SJCRH30 (cell line): ENCODE data around the gene EXOC3L4. TPM values are rescaled to one million over a fixed set of nuclear protein-coding genes. Genes with fewer than 3 reads are reported as not detected.

Source experiments
- DNase-seq, 2 experiments: peaks; one replicate each; pipeline ENCODE4 v3.0.0-alpha.2; 2015 to 2020
- H3K27ac ChIP-seq: fragments of 250-450 bp; sonication (Bioruptor Pico); 2 replicates; pipeline ENCODE4 v1.5.1; 2020; ENCODE audit warnings: mild to moderate bottlenecking, moderate library complexity
- H3K27me3 ChIP-seq: fragments of 250-450 bp; sonication (Bioruptor Pico); 2 replicates; pipeline ENCODE4 v1.5.1; 2020; ENCODE audit warnings: mild to moderate bottlenecking, moderate library complexity
- H3K36me3 ChIP-seq: fragments of 250-450 bp; sonication (Bioruptor Pico); 2 replicates; pipeline ENCODE4 v1.5.1; 2020; ENCODE audit warnings: mild to moderate bottlenecking, moderate library complexity
- H3K4me1 ChIP-seq: fragments of 250-450 bp; sonication (Bioruptor Pico); 2 replicates; pipeline ENCODE4 v1.5.1; 2020; ENCODE audit warnings: mild to moderate bottlenecking, moderate library complexity
- H3K4me3 ChIP-seq: fragments of 250-450 bp; sonication (Bioruptor Pico); 2 replicates; pipeline ENCODE4 v1.5.1; 2020; ENCODE audit warnings: mild to moderate bottlenecking, moderate library complexity
- H3K9me3 ChIP-seq: fragments of 250-450 bp; sonication (Bioruptor Pico); replicated peaks from 2 replicates; pipeline ENCODE4 v1.5.1; 2020; ENCODE audit warnings: mild to moderate bottlenecking, moderate library complexity
- total RNA-seq: library from RNA; depleted of rRNA; stranded (reverse); fragments of >200 nt; shearing (Covaris generic); gene quantifications from 2 replicates; pipeline ENCODE4 v1.2.3, GENCODE V29; 2014

The EXOC3L4 gene
- total RNA-seq, 1 experiment from 2014 or later: not detected

GRCh38 chr14:103103461-103104388 is 9.2 kb downstream of the EXOC3L4 start:
- H3K4me3 ChIP-seq: no peak overlapping the region
- DNase-seq: peak; percentile 65 to 72
- H3K36me3 ChIP-seq: no peaks in the 10 kb centered on the region
- no peaks in the 10 kb centered on the region for H3K9me3 ChIP-seq
- H3K27ac ChIP-seq: no peak overlapping the region
- no peaks in the 10 kb centered on the region for H3K27me3 ChIP-seq
- H3K4me1 ChIP-seq: peaks cover 22% of the 10 kb centered on the region

GRCh38 chr14:103104389-103104653 is 9.8 kb downstream of the EXOC3L4 start:
- Histone ChIP-seq H3K27me3 (no peaks in the 10 kb centered on the region), H3K36me3 (no peaks in the 10 kb centered on the region), H3K4me3 (no peak overlapping the region), H3K9me3 (no peaks in the 10 kb centered on the region), H3K4me1 (peaks cover 24% of the 10 kb centered on the region), H3K27ac (no peak overlapping the region)
- DNase-seq: no peak

GRCh38 chr14:103104654-103105452 is 10.3 kb downstream of the EXOC3L4 start:
- H3K4me3 ChIP-seq: no peak overlapping the region
- peak; percentile 60 to 69 for DNase-seq
- H3K27ac ChIP-seq: no peak overlapping the region
- no peaks in the 10 kb centered on the region for H3K9me3 ChIP-seq
- H3K4me1 ChIP-seq: peaks cover 28% of the 10 kb centered on the region
- no peaks in the 10 kb centered on the region for H3K27me3 ChIP-seq
- H3K36me3 ChIP-seq: no peaks in the 10 kb centered on the region

- no peak overlapping the region for H3K27ac ChIP-seq
- peak; percentile 74 to 83 for DNase-seq
- no peaks in the 10 kb centered on the region for H3K36me3 ChIP-seq
- no peaks in the 10 kb centered on the region for H3K27me3 ChIP-seq
- H3K4me3 ChIP-seq: no peak overlapping the region
- H3K9me3 ChIP-seq: no peaks in the 10 kb centered on the region
- peaks cover 33% of the 10 kb centered on the region for H3K4me1 ChIP-seq
Observed at GRCh38 chr14:103105580-103106150, 11.1 kb downstream of the EXOC3L4 start.

GRCh38 chr14:103107455-103107854 is 12.9 kb downstream of the EXOC3L4 start:
- no peaks in the 10 kb centered on the region for H3K27me3 ChIP-seq
- H3K4me3 ChIP-seq: no peak overlapping the region
- H3K4me1 ChIP-seq: peaks cover 51% of the 10 kb centered on the region
- H3K36me3 ChIP-seq: no peaks in the 10 kb centered on the region
- H3K27ac ChIP-seq: no peak overlapping the region
- no peak for DNase-seq
- H3K9me3 ChIP-seq: no peaks in the 10 kb centered on the region

- peak overlapping the region; percentile 4; the same call in 1 of the 2 replicates for H3K4me3 ChIP-seq
- H3K36me3 ChIP-seq: no peaks in the 10 kb centered on the region
- no peaks in the 10 kb centered on the region for H3K27me3 ChIP-seq
- peak overlapping the region; percentile 61 for H3K27ac ChIP-seq
- DNase-seq: peak; percentile 56 to 57
- H3K9me3 ChIP-seq: no peaks in the 10 kb centered on the region
- H3K4me1 ChIP-seq: peaks cover 58% of the 10 kb centered on the region
Observed at GRCh38 chr14:103107941-103108748, 13.6 kb downstream of the EXOC3L4 start.

- Histone ChIP-seq H3K27me3 (no peaks in the 10 kb centered on the region), H3K4me3 (peak overlapping the region; percentile 4; the same call in 1 of the 2 replicates), H3K36me3 (no peaks in the 10 kb centered on the region), H3K4me1 (peaks cover 58% of the 10 kb centered on the region), H3K27ac (peak overlapping the region; percentile 61), H3K9me3 (no peaks in the 10 kb centered on the region)
- DNase-seq: peak; percentile 86 to 89
Observed at GRCh38 chr14:103108749-103109207, 14.3 kb downstream of the EXOC3L4 start.

GRCh38 chr14:103109535-103110441 is 15.3 kb downstream of the EXOC3L4 start:
- H3K4me3 ChIP-seq: peak overlapping the region; percentile 50
- H3K36me3 ChIP-seq: no peaks in the 10 kb centered on the region
- no peaks in the 10 kb centered on the region for H3K27me3 ChIP-seq
- DNase-seq: peak; percentile 83 to 86
- peaks cover 58% of the 10 kb centered on the region for H3K4me1 ChIP-seq
- H3K27ac ChIP-seq: peak overlapping the region; percentile 99
- no peaks in the 10 kb centered on the region for H3K9me3 ChIP-seq

GRCh38 chr14:103110681-103111231 is 16.2 kb downstream of the EXOC3L4 start:
- Histone ChIP-seq H3K4me3 (peak overlapping the region; percentile 50), H3K27me3 (no peaks in the 10 kb centered on the region), H3K9me3 (no peaks in the 10 kb centered on the region), H3K4me1 (peaks cover 51% of the 10 kb centered on the region), H3K36me3 (no peaks in the 10 kb centered on the region), H3K27ac (peak overlapping the region; percentile 99)
- DNase-seq: peak; percentile 85 to 86

- H3K4me1 ChIP-seq: peaks cover 46% of the 10 kb centered on the region
- H3K36me3 ChIP-seq: no peaks in the 10 kb centered on the region
- H3K4me3 ChIP-seq: no peak overlapping the region
Observed at GRCh38 chr14:103111232-103111868, 16.8 kb downstream of the EXOC3L4 start.

GRCh38 chr14:103112400-103113243 is 18.1 kb downstream of the EXOC3L4 start:
- no peaks in the 10 kb centered on the region for H3K9me3 ChIP-seq
- H3K4me3 ChIP-seq: no peak overlapping the region
- no peaks in the 10 kb centered on the region for H3K36me3 ChIP-seq
- no peak for DNase-seq
- H3K27me3 ChIP-seq: no peaks in the 10 kb centered on the region
- H3K27ac ChIP-seq: no peak overlapping the region
- peaks cover 46% of the 10 kb centered on the region for H3K4me1 ChIP-seq

More at GRCh38 chr14:103111232-103111868, 16.8 kb downstream of the EXOC3L4 start:
- Histone ChIP-seq H3K9me3 (no peaks in the 10 kb centered on the region), H3K27ac (peak overlapping the region; percentile 99), H3K27me3 (no peaks in the 10 kb centered on the region)
- no peak for DNase-seq

GRCh38 chr14:103113303-103113702 is 18.8 kb downstream of the EXOC3L4 start:
- Histone ChIP-seq H3K27ac (no peak overlapping the region), H3K4me1 (peaks cover 43% of the 10 kb centered on the region)

More at GRCh38 chr14:103113303-103113702, 18.8 kb downstream of the EXOC3L4 start:
- H3K27me3 ChIP-seq: no peaks in the 10 kb centered on the region
- H3K36me3 ChIP-seq: no peaks in the 10 kb centered on the region
- no peak overlapping the region for H3K4me3 ChIP-seq
- H3K9me3 ChIP-seq: no peaks in the 10 kb centered on the region
- DNase-seq: no peak
